Fibroblast of skin of back (primary cell): ENCODE measurements around the gene SLC13A2.

Experiments used
- DNase-seq: peaks from one replicate; pipeline ENCODE4 v3.0.0-alpha.2; 2013

SLC13A2 gene

GRCh38 chr17:28540231-28540630, 66.8 kb downstream of the SLC13A2 start:
- DNase-seq, result no peak

- no peak for DNase-seq
Measured at GRCh38 chr17:28541439-28541838, 68.0 kb downstream of the SLC13A2 start.

GRCh38 chr17:28544402-28545140, 71.1 kb downstream of the SLC13A2 start:
- no peak for DNase-seq

GRCh38 chr17:28545141-28545503, 71.7 kb downstream of the SLC13A2 start:
- no peak for DNase-seq

- peak; percentile 19 for DNase-seq
Measured at GRCh38 chr17:28545787-28546415, 72.5 kb downstream of the SLC13A2 start.

GRCh38 chr17:28547096-28547622, 73.7 kb downstream of the SLC13A2 start:
- DNase-seq, result no peak
